GM12891 (cell line): ENCODE measurements around the gene WDR1.
A peak's percentile ranks its signal among the peaks of the same experiment; 100 is the strongest.

ENCODE experiments used
- POLR2A ChIP-seq: IDR thresholded peaks from 2 replicates; pipeline ENCODE4 v1.6.1; 2011; ENCODE audit warnings: low read depth, low read length, control low read depth
- POLR2AphosphoS5 ChIP-seq: IDR thresholded peaks from 2 replicates; pipeline ENCODE4 v1.6.1; 2011; ENCODE audit warnings: low read depth, low read length, control low read depth

DNA sequence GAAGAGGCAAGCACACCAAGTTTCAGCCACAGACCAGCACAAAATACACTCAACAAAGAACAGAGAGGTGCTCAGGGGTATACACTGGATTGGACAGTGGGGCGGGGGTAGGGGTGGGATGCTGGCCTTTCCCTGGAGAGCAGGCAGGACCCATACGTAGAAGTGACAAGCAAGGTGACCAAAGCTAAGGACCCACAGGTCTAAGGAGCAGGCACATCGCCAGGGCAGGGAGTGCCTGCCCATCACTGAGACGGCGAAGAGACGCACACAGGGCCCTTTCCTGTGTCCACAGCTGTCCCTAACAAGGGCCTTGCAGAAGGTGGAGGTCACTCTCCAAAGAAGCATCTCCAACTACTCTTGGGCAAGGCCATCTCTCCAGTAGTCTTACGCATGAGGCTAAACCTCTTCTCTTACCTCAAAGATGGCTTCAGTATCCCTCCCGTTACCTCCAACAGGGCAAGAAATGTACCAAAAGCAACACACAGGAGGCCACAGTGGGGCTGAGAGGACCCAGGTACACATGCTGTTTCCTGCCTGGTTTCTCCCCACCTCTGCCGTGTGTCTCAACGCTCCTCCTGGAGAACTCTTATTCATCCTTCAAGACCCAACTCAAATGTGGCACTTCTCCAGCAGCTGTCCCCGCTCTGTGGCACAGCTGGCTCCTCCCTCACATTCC, 6.5 kb downstream of the WDR1 start:
- TF ChIP-seq POLR2A, result peak; percentile 61; the same call in 1 of the 2 replicates
- TF ChIP-seq POLR2AphosphoS5, result no peak; the same call in 1 of the 2 replicates
